ENCODE measurements around the gene GIMAP1.
"Not testable (repeated sequence)": the region's sequence is repeated elsewhere in the genome, so short reads cannot be mapped to it uniquely, and the experiment has no call there.

Gene GIMAP1

GRCh38 chr7:150716368-150716767, at the start of gene GIMAP1:
GIMAP1 (plus strand) TSS chr7:150716613; CDS start chr7:150719048, 2,435 bp downstream.
- no peak for DNase-seq (ENCODE audit: low spot score)

- no peak for DNase-seq (ENCODE audit: low spot score)
These were observed 47.9 kb upstream of the GIMAP1 start for GRCh38 chr7:150668472-150668911.

DNA sequence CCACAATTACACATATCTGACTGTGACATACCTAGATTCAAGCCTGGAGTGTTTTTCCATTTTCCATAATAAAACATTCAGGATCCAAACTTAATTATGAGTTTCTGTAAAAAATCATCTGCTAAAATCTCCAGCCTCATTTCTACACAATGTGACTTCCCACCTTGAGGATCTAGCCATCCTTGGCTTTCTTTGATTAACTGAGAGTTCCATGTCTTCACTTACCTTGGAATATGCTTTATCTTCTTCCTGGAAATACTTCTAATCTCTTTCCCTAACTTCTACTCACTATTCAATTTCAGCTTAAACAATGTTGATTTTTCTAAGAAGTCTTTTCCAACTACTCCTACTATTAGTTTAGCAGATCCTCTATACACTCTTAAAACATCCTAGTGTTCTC, 47.4 kb upstream of the GIMAP1 start:
- no peak for DNase-seq (ENCODE audit: low spot score)

DNA sequence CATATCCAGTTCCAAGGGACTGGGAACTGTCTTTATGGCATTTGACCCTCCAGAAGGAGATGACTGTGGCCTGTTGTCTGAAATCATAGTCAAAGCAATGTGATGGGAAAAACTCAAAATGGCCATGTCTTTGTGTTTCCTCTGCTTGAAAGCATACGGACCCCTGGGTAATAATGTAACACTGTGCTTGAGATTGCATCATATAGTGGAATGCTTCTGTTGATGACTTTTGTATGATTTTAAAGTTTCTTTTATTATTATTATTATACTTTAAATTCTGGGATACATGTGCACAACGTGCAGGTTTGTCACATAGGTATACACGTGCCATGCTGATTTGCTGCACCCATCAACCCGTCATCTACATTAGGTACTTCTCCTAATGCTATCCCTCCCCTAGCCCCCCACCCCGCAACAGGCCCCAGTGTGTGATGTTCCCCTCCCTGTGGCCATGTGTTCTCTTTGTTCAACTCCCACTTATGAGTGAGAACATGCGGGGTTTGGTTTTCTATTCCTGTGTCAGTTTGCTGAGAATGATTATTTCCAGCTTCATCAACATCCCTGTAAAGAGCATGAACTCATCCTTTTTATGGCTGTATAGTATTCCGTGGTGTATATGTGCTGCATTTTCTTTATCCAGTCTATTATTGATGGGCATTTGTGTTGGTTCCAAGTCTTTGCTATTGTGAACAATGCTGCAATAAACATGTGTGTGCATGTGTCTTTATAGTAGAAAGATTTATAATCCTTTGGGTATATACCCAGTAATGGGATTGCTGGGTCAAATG, 44.4 kb upstream of the GIMAP1 start:
- DNase-seq (ENCODE audit: low spot score): not testable (repeated sequence)

- no peak for DNase-seq (ENCODE audit: low spot score)
These were observed 40.7 kb upstream of the GIMAP1 start for GRCh38 chr7:150675714-150676113.

- DNase-seq (ENCODE audit: low spot score): not testable (repeated sequence)
These were observed 40.1 kb upstream of the GIMAP1 start for GRCh38 chr7:150676276-150676675.

GRCh38 chr7:150676854-150677253, 39.6 kb upstream of the GIMAP1 start:
- DNase-seq (ENCODE audit: low spot score): not testable (repeated sequence)

- not testable (repeated sequence) for DNase-seq (ENCODE audit: low spot score)
These were observed 37.8 kb upstream of the GIMAP1 start for GRCh38 chr7:150678601-150679000.

- not testable (repeated sequence) for DNase-seq (ENCODE audit: low spot score)
These were observed 36.0 kb upstream of the GIMAP1 start for GRCh38 chr7:150680364-150680763.

GRCh38 chr7:150685219-150686029, 31.0 kb upstream of the GIMAP1 start, which contains the start of gene GIMAP2:
GIMAP2 (plus strand) TSS chr7:150685706; CDS start chr7:150687060, 1,354 bp downstream.
- no peak for DNase-seq (ENCODE audit: low spot score)

GRCh38 chr7:150686030-150686631, 30.3 kb upstream of the GIMAP1 start:
- no peak for DNase-seq (ENCODE audit: low spot score)

DNA sequence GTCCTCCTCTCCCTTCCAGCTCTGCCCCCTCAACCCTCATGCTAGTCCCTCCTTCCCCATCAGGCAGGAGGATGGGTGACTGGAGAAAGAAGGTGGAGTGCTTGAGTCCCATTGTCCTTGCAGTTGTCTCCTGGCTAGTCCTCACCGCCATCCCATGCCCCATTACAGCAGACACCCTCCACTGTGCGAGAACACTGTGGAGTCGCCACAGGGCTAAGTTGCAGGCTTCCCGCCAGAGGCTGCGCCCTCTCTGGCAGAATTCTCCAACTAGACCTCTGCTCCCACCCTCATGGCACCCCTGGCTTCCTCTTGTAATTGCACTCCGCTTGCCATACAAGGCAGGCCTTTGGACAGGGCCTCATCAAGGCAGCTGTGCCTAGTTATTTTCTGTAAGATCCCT, 27.8 kb upstream of the GIMAP1 start:
- no peak for DNase-seq (ENCODE audit: low spot score)

DNA sequence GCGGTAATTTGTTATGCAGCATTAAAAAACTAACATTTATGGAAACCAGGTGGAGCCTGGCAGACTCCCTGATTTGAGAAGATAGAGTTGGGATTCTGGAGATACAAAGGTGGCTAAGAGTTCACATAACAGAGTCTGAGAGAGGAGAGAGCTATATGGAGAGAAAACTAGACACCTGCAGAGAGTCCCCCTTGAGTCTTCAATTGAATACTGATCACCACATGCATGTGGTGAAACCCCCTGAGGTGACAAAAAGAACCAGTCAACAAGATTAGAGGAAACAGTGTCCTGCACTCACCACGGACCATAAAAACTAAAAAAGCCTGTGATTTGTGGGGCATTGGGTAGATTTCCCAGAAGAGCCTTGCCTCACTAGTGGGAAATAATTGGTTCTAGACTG, 20.8 kb upstream of the GIMAP1 start:
- DNase-seq (ENCODE audit: low spot score): no peak

DNA sequence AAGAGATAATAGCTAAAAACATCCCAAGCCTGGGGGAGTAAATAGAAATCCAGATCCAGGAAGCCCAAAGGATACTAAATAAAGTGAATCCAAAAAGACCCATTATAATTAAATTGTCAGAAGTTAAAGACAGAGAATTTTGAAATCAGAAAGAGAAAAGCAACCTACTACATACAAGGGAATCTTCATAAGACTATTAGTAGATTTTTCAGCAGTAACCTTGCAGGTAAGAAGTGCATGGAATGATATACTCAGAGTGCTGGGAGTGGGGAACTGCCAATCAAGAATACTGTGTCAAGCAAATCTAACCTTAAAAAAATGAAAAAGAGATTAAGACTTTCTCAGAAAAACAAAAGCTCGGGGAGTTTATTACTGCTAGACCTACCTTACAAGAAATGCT, 13.2 kb upstream of the GIMAP1 start:
- DNase-seq (ENCODE audit: low spot score): no peak

DNA sequence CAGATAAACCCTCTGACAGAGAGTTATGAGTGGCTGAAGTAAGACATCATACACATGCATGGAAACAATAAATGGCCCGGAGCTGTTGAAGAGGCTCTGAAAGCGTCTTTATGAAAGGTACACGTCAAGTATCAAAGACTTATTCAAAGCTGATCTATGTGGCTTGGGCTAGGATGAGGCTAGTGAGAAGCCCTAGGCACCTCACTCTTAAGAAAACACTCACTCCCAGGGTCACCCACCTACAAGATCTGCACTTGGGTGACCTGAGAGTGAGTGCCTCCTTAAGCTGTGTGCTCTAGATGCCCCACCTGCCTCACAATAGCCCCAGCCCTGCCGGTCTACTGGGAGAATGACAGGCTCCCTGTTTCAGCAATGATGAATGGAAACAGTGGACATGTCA, 1.1 kb upstream of the GIMAP1 start:
- no peak for DNase-seq (ENCODE audit: low spot score)

GRCh38 chr7:150715738-150716137, 675 bp upstream of the GIMAP1 start:
- DNase-seq (ENCODE audit: low spot score): no peak

GRCh38 chr7:150716939-150717338, 526 bp downstream of the GIMAP1 start:
- DNase-seq (ENCODE audit: low spot score): no peak

GRCh38 chr7:150717814-150718420, 1.5 kb downstream of the GIMAP1 start:
- no peak for DNase-seq (ENCODE audit: low spot score)

DNA sequence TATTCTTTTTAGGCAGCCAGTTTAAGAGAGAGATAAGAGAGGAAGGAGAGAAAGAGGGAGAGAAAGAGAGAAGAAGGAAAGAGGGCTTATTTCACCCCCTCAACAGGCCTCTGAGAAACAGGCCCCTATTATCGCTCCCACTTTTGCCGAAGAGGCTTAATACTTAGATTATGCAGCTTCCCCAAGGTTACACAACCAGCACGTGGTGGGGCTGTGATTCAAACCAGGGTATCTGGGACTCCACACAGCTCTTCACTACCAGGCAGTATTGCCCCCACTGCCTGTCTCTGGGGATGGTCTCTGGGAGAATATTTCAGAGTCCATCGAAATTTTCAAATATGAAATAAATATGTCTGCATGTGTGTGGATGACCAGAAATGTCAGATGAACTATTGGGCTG, 3.0 kb downstream of the GIMAP1 start:
- DNase-seq (ENCODE audit: low spot score): no peak

DNA sequence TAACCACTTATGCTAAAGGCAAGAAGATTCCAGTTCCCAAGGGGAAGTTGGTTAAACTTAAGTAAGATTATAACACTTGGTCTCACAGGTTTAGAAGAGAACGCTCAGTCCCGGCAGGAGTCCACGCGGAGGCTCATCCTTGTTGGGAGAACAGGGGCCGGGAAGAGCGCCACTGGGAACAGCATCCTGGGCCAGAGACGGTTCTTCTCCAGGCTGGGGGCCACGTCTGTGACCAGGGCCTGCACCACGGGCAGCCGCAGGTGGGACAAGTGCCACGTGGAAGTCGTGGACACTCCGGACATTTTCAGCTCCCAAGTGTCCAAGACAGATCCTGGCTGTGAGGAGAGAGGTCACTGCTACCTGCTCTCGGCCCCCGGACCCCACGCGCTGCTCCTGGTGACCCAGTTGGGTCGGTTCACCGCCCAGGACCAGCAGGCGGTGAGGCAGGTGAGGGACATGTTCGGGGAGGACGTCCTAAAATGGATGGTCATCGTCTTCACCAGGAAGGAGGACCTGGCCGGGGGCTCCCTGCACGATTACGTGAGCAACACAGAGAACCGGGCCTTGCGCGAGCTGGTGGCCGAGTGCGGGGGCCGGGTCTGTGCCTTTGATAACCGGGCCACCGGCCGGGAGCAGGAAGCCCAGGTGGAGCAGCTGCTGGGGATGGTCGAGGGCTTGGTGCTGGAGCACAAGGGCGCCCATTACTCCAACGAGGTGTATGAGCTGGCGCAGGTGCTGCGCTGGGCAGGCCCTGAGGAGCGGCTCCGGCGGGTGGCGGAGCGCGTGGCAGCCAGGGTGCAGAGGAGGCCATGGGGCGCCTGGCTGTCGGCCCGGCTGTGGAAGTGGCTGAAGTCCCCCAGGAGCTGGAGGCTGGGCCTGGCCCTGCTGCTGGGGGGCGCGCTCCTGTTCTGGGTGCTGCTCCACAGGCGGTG, 3.8 kb downstream of the GIMAP1 start:
- DNase-seq (ENCODE audit: low spot score): no peak

DNA sequence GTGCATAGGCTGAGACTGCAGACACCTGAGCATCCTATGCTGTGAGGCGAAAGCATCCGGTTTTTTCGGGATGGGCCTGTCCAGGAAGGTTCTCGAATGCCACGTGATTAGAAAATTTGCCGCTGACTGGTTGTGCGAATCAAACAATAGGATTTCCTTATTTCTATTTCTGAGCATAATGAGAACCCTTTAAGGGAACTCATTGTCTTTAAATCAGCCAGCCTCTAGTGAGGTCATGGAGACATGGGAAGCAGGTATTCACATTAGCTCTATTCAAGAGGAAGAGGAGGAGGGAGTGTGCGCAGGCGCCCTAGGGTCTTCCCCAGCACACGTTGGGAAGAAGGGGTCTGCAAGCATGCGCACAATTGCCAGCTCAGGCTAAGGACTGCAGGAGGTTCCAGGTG, 5.6 kb downstream of the GIMAP1 start:
- DNase-seq (ENCODE audit: low spot score): no peak

Data from AG08396 (cell line).